GM18907 (cell line): ENCODE measurements around the gene ST7L.

Source experiments
- ATAC-seq: cut with Tn5 transposase; IDR thresholded peaks from one replicate; pipeline ENCODE4 v1.9.1; 2021; ENCODE audit warnings: mild to moderate bottlenecking, moderate library complexity; ENCODE audit not compliant: unreplicated experiment

The ST7L gene

DNA sequence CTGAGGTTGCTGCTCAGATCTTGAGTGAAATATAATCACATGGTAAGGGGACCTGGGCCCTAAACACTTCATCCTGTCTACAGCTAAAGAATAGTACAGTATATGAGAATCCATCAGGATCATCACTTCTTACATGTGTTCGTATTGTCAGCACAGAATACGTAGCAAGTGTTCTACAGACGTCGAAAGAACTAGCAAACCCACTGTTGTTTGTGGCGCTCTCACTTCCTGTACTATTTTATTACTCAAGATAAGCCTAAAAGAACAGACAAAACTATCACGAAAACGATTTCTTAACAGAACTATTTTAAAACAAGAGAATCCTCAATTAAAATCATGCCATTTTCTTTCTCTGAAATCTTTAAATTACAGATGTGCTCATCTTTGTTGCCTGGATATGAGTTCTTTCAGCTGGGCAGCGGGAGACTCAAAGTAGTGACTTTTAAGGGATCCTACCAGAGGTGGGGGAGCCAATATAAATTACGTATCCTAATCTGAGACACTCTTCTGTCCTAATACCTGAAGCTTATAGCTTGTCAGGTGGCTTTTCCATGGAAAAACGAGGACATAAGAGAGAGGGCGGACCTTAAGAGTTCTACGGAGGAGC is 724 bp downstream of the ST7L start:
- peak; percentile 29 for ATAC-seq

DNA sequence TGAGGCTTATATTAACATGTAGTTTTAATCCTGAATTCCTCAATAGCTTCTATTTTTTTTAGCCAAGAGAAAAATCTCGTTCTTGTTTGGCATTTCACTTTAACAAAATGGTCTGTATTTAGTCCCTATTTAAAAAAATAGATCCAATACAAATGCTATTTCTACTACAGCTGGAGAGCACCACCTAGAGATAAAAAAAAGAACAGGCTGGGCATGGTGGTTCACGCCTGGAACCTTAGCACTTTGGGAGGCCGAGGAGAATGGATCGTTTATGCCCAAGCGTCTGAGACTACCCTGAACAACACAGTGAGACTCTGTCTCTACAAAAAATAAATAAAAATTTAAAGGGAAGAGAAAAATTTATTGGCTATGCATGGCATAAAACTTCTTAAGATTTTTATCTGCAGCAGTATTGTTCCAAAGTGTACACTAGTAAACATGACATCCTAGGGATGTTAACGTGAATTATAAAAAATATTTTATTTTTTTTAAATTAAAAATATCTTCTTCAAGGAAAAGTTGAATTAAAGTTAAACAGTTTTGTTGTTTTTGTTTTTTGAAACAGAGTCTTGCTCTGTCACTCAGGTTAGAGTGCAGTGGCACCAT is 4.4 kb downstream of the ST7L start:
- no peak for ATAC-seq

DNA sequence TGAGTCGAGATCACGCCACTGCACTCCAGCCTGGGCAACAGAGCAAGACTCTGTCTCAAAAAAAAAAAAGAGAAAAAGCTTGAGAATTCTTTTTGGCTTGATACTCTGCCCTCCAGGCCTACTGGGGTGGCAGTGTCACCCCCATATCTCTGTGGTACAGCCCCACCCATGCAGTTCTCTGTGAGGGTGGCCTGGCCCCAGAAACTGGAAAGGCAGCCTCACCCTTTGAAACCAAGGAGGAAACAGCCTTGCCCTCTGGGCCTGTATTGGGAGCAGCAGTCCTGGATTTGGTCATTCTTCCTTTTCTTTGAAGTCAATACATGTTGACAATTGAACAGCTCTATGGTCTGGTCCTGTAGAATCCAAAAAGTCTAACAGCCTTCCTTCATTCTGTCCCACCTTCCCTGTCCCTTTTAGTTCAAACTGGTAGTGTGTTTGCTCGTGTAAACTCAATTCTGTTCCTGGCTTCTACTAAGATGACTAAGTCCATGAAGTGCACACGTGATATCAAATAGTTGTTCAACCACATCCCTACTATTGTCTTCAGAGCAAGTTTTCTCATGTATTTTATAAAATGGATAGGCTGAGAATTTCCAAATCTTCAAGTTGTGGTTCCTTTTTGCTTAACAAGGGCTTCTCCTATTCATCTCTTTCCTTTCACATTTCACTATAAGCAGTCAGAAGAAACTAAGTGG is 13.2 kb downstream of the ST7L start:
- ATAC-seq = no peak

DNA sequence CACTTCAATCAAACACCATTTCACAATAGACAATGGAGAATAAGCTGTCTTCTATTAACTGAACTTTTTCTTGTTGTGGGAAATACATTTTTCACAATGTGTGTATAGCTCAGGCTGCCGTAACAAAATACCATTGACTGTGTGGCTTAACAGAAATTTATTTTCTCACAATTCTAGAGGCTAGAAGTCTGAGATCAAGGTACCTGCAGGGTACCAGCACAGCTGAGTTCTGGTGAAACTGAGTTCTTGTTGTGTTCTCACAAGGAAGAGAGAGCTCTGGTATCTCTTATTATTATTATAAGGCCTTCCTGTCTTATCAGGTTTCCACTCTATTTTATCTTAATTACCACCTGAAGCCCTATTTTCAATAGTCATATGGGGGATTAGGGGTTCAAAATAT is 15.4 kb downstream of the ST7L start:
- ATAC-seq = no peak

DNA sequence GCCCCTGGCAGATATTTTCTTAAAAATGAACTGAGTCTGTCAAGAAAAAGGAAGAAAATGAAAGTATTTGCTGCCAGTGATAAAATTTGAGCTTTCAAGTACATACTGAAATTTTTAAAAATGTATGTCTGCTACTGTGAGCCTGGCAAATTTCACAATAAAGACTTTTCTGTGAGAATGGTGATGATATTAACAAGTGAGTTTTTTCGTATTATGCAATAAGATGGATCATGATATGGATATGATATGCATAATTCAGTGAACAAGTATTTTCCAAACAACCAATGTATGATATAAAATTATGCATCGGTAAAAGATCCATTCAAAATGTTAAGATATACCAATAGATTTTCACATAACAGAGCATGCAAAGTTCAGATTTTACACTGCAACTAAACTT is 15.9 kb downstream of the ST7L start:
- ATAC-seq = no peak

DNA sequence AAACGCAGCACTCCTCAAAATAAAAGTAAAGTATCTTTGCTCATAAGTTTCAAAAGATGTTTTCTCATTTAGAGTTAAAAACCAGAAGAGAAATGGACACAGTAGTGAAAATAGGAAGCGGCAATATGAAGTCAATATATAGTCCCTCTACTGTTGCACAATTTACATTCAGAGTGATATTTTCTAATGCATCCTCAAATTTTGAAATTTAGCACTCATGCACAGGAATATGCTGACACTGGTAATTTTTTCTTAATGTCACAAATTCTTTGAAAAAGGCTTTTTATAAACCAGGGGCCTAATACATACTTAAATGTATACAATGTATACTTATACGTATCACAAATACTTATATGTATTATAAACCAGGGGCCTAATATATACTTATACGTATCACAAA is 19.5 kb downstream of the ST7L start:
- ATAC-seq = no peak

DNA sequence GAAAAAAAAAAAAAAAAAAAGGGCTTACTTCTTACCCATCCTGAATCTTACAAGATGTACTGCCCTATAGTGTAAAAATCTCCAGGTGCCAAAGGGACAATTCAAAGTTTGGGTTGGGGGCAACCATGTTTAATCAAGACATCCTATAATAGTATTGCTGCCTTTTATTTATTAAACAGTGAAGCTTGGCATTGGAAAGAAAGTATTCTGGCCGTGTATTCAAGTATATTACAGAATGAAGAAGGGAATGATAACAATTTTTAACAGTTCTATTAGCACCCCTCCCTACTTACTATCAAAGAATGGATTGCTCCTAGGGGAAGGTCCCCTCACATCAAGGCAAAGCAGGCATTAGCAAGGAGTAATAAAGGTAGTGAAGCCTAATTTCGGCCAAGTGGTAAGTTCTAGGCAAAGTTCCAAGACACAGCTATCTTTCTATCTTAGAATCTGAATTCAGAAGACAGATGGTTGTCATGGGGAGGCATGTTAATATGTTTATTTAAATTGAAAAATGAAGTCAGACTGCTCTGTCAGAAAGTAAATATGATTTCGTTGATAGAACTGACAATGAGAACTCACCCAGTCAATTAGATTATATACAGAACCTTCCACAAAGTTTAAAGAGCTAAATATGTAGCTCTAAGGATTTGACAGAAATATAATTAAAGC is 24.6 kb downstream of the ST7L start:
- ATAC-seq = no peak

DNA sequence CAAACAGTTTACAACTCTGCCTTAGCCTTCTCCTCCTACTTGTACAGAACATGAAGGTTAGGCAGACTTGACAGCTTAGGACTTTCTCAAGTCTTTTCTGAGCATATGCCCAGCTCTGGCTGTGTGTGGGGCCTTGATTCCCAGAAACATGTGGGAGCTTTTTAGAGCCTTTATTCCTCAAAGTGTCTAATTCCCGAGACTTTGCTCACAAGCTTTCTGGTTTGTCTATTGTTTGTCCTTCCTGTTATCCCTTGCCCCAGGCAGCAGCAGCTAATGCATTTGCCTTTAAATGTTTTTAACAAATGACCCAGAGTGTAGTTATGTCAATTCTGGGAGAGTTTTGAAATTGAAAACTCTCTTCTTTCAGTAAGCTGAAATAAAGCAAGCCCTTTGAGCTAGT is 29.2 kb downstream of the ST7L start:
- no peak for ATAC-seq

DNA sequence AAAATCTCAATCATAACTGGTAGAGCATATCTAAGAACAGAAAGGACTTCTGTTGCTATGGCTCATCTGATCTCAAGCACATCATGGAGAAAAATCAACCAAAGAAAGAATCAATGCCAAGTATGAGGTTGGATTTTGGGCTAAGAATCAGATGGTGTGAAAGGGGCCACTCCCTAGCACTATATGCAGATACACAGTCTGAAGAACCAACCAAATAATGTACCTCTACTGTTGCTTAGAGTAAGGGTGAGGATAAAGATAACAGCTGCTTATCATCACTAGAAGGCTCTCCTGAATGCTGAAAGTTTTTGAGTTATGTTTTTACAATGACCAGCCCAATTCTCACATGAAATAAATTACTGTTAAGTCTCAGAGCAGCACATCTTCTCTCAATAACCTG is 35.6 kb downstream of the ST7L start:
- ATAC-seq = no peak

DNA sequence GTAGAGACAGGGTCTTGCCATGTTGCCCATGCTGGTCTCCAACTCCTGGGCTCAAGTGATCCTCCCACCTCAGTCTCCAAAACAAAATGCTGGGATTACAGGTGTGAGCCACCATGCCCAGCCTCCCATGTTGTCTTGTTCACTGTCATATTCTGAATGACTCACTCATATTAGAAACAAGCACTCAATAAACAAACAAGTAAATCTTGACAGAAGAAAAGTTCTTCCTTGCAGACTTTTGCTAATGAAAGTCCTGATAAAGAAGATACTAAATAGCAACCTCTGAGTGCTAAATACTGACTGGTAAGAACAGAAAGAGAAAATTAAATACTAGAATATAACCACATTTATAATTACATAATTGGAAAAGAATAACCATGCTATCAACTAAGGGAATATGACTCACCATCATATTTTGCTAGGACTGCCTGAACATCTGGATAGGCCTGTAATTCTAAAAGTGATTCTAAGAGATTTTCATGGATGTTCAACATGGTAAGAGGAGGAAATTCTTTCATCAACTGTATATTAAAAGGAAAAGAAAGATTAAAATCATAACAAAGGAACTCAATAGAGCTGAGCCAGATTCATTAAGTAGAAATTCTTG is 37.3 kb downstream of the ST7L start:
- ATAC-seq = no peak

DNA sequence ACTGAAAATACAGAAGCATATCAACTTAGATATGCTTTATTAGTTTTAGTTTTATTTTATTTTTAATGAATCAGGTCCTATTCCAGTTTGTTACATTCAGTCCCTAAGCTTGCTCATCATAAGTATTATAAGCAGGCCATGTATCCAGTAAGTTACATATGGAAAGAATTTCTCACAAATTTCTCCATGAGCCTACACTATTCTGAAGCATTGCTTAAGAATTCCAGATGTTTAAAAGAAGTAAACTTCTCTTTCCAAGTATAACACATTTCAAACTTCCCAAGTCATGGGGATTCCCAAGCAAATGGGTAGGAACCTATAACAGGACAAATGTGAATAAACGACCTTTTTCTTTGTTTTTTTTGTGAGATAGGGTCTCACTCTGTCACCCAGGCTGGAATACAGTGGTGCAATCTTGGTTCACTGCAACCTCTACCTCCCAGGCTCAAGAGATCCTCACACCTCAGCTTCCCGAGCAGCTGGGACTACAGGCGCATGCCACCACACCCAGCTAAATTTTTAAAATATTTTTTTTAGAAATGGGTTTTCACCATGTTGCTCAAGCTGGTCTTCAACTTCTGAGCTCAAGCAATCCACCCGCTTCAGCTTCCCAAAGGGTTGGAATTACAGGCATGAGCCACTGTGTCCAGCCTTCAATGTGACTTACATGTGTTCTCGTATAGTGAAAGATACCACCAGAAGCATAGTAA is 39.0 kb downstream of the ST7L start:
- ATAC-seq = no peak

DNA sequence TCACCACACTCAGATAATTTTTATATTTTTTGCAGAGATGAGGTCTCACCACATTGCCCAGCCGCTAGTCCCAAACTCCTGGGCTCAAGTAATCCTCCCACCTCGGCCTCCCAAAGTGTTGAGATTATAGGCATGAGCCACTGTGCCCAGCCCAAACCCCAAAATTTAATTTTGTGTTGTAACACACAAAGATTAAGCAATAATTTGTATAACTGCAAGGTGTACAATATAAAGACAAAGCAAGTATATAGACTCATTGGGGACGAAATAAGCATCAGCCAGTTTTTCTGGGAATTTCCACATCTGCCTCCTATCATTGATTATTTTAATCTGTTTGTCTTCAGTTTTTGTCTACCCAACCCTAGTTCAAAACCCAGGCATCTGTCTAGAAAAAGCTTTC is 42.7 kb downstream of the ST7L start:
- ATAC-seq = no peak

DNA sequence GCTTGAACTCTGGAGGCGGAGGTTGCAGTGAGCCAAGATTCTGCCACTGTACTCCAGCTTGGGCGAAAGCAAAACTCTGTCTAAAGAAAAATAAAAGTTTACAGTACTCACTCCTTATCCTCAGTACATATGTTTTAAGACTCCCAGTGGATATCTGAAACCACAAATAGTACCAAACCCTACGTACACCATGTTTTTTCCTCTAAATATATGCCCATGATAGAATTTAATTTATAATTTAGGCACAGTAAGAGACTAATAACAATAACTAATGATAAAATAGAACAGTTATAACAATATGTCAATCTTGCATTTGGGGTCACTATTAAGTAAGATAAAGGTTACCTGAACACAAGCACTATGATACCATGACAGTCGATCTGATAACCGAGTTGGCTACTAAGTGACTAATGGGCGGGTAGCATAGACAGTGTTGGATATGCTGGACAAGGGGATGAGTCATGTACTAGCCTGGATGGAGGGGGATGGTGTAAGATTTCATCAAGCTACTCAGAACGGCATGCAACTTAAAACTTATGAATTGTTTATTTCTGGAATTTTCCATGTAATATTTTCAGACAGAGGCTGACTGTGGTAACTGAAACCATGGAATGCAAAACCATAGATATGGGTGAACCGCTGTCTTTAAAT is 43.7 kb downstream of the ST7L start:
- ATAC-seq = no peak

DNA sequence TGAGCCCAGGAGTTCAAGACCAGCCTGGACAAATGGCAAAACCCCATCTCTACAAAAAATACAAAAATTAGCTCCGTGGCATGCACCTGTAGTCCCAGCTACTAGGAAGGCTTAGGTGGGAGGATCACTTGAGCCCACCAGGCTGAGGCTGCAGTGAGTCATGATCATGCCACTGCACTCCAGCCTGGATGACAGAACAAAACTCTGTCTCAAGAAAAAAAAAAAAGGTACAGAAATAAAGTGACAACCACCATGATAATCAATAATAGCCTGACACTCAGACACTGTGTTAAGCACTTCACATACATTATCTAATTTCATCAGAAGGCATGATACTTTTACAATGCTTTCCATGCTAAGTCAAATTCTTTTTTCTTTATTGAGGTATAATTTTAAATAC is 53.1 kb downstream of the ST7L start:
- no peak for ATAC-seq

DNA sequence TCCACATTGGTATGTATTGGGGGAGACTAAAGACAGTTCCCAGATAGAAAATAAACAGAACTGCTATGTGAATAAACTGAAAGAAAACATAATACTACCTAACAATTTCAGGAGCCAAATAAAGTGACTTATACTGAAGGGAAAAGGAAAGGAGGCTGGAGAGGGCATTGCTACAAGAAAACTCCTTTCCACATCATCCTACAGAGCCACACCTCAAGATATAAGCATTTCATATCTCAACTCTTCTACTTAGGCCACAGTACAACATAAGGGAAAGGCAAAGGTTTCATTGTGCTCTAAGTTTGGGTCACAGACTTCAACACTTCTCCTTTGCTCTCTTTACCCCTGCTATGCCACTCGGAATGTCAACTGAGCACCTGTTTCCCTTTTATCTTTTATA is 54.9 kb downstream of the ST7L start:
- no peak for ATAC-seq

DNA sequence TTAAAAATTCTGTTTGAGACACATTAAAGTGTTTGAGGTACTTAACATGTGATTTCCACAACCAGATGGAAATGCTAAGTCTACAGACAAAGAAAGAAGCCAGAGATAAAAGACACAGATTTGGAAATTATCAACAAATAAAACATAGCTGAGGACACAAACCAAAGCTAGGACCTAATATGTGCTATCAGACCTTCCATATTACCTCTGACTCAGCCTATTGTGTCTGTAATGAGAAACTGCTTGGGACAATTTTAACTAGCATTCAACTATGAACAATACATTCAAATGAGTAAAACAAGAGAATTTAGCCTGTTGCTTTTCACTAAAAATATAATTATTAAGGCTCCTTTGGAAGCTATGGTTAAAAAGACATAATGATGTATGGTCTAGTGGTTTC is 55.6 kb downstream of the ST7L start:
- ATAC-seq = no peak

DNA sequence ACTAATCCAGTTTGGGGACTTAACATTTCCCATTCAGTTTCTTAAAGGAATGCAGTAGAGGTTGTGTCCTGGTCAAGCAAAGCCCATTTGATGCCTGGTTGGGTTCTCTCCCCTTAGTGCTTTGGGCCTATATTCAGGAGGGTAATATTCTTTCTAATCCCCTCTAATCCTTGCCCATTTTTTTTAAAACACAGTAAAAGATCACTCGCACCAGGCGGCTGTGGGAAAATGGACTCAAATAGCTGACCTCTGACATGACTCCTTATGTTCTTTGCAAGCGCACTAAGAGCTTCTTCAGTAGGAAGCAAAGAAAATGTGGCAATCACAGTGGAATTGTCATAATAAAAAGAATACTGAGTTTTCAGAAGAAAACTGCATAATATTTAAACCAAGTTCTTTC is 60.3 kb downstream of the ST7L start:
- no peak for ATAC-seq

DNA sequence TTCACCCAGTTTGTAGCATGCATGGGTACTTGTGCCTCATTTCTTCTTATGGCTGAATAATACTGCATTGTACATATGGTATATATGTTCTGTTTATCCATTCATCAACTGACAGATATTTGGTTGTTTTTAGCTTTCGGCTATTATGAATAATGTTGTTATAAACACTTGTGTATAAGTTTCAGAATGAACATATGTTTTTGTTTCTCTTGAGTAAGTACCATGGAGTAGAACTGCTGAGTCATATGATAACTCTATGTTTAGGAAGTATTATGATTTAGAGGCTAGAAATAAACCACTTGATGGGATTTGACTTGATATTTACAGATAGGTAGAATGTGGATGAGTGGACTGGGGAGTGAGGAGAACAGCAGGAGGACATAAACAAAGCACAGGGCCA is 61.6 kb downstream of the ST7L start:
- ATAC-seq = no peak

DNA sequence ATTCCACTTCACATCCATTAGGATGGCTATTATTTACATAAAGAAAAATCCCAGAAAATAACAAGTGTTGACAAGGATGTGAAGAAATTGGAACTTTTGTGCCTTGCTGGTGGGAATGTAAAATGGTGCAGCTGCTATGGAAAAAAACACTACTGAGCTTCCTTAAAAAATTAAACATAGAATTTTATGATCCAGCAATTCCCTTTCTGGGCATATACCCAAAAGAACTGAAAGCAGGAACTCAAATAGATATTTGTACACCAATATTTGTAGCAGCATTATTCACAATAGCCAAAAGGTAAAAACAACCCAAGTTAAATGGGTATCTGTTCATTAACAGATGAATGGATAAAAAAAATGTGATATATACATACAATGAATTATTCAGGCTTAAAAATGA is 64.5 kb downstream of the ST7L start:
- ATAC-seq = no peak

DNA sequence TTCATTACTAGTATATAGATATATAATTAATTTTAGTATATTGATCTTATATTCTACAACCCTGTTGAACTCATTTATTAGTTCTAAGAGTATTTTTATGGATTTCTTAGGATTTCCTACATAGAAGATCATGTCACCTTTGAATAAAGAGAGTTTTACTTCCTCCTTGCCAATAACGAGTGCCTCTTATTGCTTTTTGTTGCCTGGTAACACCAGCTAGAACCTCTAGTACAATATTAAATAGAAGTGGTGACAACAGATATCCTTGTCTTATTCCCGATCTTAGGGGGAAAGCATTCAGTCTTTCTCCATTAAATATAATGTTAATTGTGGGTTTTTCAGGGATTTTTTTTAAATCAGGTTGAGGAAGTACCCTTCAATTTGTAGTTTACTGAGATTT is 69.4 kb downstream of the ST7L start:
- ATAC-seq = no peak

DNA sequence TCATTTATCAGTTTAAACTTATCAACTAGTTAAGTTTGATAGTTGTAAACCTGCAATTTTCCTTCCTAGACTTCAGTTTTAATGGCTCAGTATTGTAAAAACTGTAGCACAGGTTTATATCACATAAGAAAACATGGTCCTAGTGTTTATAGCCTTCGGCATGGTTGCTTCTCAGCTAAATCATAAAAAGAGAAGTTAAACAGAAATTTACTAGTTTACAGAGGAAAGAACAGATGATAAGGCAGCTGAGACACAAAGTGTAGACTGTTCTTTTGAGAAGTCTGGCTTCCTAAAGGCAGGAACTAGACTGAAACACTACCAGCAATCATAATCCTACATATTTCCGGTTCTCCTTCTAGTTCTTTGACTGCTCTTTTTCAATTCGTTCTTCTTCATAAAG is 70.4 kb downstream of the ST7L start:
- ATAC-seq = no peak
